Activated CD4-positive, alpha-beta T cell treated with anti-CD3 and anti-CD28 coated beads for 1 hour (primary cell): ENCODE data around the gene DLEC1.

Experiments
- DNase-seq: peaks from one replicate; pipeline ENCODE4 v3.0.0-alpha.2; 2020

The DLEC1 gene

DNA sequence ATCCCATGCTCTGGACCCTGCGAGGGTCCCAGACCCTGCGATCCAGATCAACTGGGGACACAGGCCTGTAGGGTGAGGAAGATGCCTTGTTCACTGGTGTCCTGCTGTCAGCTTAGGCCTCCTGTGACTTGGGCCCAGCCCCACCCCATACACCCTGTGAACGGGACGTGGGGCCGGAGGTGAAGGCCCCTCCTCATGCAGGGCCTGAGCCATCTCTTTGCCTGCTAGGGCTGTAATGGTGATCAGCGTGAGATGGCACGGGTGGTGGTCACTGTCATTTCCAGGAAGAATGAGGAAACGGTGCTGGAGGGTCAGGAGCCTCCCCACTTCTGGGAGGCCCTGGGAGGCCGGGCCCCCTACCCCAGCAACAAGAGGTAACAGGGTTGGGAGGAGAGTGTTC is 36.1 kb upstream of the DLEC1 start:
- no peak for DNase-seq

GRCh38 chr3:38003371-38003816 is 35.6 kb upstream of the DLEC1 start:
- peak; percentile 47 for DNase-seq

GRCh38 chr3:38003817-38004414 is 35.1 kb upstream of the DLEC1 start:
- DNase-seq: no peak

DNA sequence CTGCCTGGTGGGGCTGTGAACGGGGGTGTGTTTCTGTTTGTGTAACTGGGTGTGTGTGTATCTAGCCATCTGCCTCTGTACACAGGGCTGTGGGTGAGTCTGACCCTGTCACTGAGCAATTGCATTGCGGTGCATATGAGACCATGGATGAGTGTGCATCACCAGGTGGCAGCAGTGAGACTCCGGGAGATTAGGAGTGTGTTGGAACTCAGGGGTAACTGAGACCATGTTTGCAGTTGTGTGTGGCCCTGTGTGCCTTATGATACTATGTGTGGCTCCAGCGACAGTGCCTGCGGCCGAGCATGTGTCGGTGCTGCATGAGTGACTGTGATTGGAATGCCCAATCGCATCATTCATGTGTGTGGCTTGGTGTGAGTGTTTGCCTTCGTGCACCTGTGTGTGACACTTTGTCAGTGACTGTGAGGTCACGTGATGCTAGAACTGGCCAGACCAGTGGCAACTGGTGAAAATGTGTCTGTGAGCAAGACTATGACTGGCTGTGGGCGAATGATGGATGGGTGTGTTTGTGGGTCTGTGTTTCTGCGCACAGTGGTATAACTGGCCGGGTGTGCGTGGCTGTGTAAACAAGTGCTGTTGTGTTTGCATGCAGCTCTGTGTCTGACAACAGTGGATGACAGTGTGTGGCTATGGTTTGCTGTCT is 34.5 kb upstream of the DLEC1 start:
- peak; percentile 43 for DNase-seq

GRCh38 chr3:38005076-38006020 is 33.7 kb upstream of the DLEC1 start:
- no peak for DNase-seq

DNA sequence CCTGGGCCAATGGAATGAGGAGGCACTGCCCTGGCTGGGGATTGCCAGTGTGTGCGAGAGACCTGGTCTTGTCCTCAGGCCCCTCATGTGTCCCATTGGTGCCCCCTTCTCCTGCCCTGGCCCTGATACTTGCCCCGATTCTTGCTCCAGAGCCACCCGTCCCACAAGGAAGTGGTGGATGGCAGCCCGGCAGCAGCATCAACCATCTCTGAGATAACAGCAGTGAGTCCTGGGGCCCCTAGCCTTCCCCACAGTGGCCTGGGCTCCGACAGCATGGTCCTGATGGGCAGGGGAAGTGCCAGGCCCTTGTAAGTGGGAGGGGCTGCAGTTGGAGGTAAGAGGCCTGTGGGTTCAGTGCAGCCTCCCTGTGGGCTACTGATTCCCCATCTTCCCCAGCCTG is 33.0 kb upstream of the DLEC1 start:
- DNase-seq: no peak

DNA sequence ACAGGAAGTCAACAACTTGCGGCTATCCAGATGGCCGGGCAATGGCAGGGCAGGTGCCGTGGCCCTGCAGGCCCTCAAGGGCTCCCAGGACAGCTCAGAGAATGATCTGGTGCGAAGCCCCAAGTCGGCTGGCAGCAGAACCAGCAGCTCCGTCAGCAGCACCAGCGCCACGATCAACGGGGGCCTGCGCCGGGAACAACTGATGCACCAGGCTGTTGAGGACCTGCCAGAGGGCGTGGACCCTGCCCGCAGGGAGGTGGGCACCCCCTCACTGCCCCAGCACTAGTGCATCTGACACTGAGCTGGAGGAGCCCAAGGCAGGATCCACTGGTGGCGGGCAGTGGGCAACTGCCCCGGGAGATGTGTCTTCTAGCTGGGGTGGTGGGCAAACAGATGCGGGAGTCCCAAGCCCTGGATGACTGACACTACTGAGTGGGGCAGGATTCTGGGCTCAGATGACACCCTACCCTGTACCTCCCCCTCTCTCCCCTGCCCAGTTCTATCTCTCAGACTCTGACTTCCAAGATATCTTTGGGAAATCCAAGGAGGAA is 32.5 kb upstream of the DLEC1 start:
- DNase-seq: no peak

- DNase-seq: no peak
Observed at GRCh38 chr3:38007754-38008090, 31.3 kb upstream of the DLEC1 start.

- no peak for DNase-seq
Observed at GRCh38 chr3:38008191-38008701, 30.8 kb upstream of the DLEC1 start.

DNA sequence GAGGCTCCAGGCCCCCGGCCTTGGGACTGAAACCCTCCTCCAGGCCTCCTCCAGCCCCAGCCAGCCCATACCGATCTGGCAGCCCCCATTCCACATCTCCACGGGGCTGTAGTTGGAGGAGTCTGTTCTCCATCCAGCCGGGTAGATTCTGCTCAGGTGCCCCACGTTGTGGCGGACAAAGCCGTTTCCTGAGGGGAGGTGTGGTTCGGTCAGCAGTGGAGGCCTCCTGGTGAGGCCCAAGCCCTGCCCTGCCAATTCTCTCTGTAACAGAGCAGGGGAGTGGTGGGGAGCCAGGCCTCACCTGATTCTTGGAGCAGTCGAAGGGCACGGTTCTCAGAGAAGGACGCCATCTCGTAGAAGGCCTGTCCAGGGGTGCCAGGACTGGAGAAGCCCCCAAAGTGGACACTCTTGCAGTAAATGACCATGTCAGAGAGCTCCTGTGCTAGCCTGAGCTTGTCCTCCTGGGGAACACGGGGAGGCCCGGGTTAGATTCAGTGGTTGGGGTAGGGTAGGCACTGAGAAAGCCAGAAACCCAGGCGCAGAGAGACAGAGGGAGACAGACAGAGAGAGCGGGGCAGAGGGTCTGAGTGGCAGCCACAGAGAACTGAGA is 29.9 kb upstream of the DLEC1 start:
- DNase-seq: no peak

GRCh38 chr3:38009807-38010591 is 29.0 kb upstream of the DLEC1 start:
- no peak for DNase-seq

DNA sequence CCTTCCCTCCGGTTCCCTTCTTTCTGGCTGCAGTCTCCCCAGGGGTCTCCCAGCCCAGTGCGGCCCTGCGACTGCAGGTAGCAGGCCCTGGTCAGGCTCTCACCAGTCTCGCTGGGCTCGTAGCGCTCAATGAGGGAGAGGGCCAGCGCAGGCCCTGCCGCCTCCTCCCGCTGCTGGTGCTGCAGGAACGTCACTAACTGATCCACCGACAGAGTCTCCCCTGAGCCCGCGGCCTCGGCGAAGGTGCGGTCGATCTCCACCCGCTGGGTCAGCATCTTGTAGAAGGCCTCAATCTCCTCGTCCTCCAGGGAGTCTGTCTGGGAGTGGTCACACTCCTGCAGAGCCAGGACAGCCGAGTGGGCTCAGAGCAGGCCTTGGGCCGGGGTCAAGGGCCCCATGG is 27.9 kb upstream of the DLEC1 start:
- no peak for DNase-seq

DNA sequence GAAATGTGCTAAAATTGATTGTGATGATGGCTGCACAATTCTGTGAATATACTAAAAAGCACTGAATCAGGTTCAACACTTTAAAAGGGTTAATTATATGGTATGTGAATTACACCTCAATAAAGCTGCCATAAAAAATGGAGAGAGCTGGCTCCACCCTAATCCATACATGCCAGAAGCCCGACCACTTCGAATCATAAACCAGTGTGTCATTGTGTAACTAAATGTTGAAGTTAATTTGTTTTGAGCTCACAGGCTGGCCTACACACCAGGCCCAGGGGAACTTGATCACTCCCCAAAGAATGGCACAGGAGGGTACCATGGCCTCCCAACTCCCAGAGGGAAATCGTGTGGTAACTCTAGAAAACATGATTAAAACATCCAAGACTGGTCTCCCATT is 23.5 kb upstream of the DLEC1 start:
- no peak for DNase-seq

DNA sequence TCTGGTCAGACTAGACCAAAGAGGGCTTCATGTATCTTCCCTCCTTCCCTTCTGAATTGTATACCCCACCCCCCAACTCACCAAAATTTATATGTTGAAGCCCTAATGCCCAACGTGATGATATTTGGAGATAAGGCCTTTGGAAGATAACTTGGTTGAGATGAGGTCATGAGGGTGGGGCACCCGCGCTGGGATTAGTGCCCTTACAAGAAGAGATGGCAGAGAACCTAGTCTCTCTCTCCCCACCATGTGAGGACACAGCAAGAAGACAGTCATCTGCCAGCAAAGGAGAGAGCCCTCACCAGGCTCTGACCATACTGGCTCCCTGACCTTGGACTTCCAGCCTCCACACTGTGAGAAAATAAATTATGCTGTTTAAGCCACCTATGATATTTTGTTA is 23.0 kb upstream of the DLEC1 start:
- DNase-seq: no peak

DNA sequence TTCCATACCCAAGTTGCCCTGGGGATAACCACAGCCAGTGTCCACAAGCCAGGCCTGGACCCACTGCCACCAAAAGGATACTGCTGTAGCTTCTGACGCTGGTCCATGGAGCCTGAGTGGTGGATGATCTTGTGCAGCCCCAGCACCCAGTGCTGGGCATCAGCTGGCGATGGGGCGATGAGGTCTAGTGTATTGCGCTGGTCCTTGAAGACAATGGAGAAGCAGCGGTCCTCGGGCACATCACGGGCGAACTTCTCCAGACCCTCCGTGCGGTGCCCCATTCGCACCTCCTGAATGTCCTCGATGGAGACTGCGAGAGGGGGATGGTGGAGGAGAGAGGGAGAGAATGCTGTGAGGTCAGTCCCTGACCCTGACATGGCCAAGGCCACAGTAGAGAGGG is 22.6 kb upstream of the DLEC1 start:
- DNase-seq: no peak

- no peak for DNase-seq
Observed at GRCh38 chr3:38016847-38017444, 22.1 kb upstream of the DLEC1 start.

DNA sequence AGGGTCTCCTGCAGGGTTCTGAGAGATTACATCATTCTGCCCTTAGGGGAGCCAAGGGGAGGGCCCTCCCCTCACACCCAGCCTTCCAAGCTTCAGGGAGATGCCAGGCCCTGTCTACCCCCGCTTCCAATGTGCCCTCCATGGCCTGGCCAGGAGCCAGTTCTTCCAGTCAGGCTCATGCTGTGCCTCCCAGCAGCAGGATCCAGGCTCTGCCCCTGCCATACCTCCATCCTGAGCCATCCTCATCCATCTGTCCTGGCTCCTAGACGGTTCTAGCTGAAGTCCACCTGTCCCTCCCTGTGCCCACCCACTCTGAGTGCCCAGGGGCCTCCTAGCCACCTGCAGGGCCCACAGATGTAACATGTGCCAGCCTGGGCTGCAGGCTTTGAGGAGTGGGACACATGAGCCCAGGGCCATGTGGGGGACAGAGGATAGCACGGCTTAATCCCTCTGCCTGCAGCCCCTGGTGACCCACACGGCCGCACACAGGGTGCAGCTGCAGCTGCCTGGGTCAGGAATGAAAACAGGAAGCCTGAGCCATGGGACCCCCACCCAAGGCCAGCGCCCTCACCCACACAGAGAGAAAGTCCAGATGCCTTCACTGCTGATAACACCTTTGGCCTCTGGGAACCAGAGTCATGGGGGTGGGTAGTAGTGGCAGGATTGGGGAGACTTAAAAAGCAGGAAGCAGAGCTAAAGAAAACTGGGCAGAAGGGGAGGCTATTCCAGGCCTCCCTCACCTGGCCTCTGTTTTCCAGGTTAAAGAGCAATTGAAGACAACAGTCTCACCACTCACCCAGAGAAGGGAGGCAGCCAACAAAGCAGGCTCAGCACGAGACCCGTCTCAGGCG is 21.3 kb upstream of the DLEC1 start:
- DNase-seq: no peak

DNA sequence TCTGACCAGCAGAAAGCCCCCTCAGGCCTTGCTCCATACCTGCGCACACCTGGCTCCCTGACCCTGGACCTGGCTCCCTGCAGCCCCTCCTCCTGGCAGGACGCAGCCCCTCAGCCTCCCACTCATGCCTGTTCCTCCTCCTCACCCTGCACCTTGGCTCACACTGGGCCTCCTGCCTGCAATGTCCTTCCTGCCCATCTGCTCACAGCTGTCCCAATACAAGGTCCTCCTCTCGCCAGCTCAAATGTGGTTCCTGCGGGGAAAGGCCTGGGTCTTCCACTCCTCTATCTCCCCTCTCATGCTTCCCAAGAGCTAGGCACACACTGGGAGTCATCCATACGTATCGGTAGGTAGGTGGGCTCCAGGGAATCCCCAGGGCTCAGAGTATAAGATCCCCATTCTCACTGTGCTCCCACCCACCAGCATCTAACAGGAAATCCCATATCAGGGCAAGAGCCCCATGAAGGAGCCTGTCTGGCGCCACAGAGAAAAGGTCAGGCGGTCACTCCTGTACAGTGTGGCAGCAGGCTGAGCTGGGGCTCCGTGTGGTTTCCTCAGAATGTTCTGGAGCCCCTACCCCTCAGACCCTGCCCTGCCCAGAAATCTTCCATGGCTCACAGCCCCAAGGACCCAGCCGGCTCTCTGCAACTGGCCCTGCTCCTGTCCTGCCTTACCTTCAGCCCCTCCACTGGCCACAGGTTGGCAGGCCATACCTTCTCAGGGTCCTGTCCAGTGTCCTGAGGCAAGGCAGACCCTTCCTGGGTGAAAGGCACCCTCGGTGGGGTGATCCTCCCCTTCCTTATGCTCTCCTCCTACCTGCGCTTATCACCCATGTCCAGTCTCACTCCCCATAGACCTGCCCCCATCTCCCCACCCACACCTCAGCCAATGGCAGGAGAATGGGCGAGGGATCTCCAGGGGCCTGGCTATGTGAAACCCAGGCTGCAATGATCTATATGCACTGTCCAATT is 20.4 kb upstream of the DLEC1 start:
- DNase-seq: no peak

DNA sequence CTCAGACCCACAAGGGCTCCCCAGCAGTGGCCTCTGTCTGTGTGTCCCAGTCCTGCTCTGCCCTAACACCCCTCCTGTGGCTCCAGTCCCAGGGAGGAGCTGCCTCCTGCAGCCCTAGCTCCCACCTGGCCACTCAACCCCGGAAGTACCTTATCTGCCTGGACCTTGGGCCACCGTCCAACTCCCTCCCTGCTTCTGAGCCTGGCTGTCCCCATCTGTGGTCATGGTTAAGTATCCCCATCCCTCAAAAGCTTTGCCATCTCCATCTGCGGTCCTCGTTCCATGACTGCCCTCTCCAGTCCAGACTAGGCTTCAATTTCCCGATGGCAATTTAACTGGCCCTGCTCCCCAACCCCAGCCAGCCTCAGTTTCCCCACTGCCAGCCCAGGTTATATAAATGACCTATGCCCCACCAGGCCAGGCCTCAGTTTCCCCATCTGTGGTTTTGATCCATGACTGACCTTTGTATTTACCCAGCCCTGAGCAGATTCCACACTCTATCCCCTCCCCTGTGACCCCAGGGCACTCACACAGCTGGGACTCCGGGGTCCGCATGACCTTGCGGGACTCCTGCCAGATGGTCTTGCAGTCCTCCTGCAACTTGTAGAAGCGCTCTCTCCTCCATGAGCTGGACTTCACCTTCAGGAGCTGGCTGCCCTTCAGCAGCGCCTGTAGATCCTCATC is 19.2 kb upstream of the DLEC1 start:
- no peak for DNase-seq
